HG02759 (cell line): ENCODE measurements around the gene AP3B1.

ENCODE experiments used
- ATAC-seq: cut with Tn5 transposase; IDR thresholded peaks from one replicate; pipeline ENCODE4 v1.9.1; 2021; ENCODE audit warnings: mild to moderate bottlenecking, moderate library complexity; ENCODE audit not compliant: unreplicated experiment

Gene AP3B1

DNA sequence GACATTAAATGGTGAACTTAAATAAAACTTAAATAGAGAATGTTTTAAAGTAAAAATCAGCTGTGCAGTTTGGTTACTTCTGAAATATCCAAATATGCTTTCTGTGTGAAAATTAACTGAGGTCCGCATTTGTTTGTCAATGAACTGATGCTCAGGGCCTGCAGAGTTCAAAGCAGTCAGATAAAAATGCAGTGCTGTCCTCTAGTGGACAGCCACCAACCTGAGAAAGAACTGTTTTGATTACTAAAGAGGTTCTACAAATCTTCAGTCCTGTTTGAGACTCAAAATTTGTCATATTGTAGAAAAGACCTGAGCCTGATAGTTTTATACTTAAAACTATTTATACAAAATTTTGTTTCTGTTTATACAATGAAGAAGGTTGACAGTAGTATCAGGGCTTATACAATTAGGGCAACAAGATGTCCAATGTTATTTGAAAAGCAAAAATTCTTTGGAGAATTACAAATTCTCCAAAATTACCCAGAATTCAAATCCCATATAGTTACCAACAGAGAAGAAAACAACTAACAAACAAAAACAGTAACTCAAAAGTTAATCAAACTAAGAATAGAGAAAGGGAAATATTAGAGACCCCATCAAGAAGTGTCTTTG lies 286.0 kb downstream of the AP3B1 start:
- no peak for ATAC-seq

DNA sequence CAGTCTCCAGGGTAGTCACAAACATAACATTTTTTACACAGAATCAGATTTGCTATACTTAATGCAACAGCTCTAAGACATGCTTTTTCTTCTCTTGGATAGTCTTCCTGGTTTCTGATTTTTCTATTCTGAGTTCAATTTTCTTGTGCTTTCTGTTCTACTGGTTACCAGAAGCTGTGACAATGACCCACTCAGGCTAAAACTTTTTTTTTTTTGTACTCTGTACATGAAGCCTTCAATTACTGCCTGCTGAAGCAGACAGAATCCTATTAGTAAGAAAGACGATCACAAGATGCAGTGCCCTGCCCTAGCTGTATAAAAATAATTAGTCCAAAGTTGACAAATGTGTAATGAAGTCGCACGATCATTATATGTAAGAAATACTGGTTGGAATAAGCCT lies 287.3 kb downstream of the AP3B1 start:
- ATAC-seq: no peak

DNA sequence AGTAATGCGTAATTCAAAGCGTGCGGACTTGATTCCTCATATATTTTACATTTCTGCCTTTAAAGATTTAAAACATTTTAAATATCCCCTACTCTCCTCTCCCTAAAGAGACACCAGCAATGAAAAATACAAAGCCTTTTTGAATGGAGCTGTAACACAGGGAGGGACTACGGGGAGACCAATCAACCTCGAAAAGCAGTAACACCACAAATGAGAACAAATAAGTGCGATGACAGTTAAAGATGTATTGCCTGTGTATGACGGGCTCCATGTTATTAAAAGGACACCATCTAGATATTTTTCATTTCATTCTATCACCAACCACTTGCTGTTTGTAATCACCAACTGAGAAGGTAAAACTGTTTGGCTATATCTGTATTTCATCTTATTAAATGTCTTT lies 288.0 kb downstream of the AP3B1 start:
- no peak for ATAC-seq

DNA sequence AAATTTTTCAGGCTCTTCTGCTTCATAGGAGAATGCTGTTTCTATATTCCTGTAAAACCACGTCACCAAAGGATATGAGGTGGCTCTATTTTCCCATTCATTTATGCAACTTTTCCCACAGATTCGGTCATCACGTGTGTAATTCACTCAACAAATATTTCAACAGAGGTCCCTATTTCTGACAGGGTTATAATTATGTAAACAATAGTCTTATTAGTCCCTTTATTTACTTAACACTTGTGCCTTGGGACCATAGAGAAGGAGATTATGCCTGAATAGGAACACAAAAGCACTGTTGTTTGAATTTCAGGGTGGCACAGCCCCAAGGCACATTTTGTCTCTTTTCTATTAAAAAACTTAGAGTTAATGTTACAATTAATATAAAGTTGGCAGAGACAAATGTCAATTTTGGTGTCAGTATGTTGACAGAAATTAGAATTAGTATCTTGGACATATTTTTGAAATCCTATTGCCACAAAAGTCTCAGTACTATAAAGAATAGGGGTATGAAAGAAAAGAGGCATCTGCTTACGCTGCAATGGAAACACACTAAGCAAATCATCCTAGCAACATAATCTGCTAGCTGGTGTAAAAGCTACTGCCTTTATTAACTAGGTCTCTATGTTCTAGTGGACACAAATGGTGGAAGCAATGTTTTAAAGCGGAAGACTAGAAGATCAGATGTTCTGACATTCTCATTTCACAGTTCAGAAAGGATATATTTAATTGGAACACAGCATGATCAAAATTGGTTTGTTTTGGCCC lies 289.3 kb downstream of the AP3B1 start:
- no peak for ATAC-seq

DNA sequence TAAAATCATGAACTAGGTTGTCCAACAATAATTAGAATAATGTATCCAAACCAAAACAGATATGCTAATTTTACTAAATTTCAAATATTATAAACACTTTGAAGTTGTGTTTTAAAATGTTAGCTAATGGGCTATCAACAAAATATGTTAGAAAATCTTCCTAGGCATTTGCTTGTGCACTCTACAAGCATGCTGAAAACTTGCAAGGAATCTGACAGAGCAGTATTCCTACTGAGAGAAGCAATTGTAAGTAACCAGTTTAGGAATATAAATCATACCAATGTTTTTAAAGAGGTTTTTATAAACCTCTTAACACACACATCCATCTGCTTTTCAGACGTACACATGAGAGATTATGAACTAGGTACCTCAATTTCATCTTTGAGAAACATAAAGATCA lies 289.9 kb downstream of the AP3B1 start:
- ATAC-seq: no peak

DNA sequence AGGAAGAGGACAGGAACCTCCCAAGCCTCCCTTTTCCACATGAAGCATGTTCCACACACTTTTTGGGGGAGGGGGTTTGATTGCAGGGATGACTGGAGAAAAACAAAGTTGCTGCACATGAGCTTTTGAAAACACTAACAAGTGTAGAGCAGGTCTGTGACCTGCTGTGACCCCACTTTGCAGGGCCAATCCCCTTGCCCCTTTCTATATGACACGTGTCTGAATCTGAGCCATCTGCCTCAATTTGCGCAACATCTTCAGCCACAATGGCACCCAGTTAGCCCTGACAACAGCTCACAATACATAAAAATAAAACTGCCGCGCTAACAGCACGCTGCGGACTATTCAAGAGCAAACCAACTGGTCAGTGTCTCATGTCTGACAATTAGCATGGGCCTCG lies 290.6 kb downstream of the AP3B1 start:
- ATAC-seq: no peak

DNA sequence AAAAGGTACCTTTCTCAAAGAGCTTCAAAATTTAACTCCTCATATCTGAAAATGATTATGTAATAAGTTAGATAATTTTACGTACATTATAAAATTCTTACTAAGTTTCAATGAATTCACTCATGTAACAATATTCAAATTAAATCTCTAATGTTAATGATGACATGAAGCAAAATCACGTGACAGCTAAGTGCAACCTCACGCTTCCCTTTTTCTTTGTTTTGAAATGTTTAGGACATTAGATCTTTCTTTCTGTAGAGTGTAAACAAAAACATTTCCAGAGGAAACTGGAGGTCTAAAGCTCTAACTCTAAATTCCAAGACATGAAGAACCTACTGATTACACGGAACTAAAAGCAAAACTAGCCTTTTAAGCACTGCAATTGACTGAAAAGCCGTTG lies 291.0 kb downstream of the AP3B1 start:
- ATAC-seq: no peak

DNA sequence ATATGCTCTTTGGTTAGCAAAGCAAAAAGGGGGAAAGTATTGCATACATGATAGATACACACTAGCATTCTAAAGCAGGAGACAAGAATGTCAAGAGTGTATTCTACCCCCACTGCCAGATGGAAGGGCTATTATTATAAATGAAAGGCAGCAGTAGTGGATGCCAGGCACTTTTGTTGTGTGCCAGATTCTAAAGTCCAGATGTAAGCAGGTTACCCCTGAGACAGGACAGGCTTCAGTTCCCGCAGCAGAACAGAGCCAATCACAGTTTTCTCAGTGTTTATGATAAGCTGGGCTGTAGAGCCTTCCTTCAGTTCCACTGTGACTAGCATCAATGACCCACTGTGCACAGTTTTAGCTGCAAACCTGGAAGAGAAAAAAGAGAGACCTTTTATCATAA lies 291.8 kb downstream of the AP3B1 start:
- ATAC-seq: no peak

DNA sequence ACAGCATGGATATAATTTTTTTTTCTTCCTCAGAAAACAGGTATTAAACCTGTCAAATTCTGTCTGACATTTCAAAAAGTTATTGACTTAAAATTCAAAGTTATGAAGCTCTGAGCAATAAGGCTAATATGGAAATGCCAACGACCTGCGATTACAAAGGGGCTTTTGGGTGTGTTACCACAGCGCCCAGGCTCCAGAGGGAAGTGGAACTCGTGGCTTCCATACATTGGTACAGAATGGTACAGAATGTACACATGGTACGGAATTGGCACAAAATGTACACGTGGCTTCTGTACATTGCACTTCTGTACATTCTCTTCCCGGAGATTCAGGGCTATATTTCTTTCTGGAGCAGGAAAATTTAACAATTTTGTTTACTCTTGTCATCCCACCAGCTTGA lies 293.3 kb downstream of the AP3B1 start:
- ATAC-seq: no peak

DNA sequence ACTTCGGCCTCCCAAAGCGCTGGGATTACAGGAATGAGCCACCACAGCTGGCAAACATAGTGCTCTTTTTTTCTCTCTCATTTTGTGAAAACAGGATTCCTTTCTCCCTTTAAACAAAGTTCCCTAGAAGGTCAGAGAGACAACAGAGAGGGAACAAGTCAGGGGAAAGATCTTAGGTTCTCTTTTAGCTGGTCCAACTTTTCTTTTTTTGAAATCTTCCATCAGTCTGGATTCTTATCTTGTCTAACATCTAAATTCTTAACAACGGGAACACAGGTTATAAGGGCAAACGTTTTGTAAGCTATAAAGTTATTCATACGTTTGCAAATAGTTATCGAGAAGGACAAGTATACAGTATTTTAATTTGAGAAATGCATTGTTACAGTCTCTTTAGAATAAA lies 294.3 kb downstream of the AP3B1 start:
- ATAC-seq: no peak

DNA sequence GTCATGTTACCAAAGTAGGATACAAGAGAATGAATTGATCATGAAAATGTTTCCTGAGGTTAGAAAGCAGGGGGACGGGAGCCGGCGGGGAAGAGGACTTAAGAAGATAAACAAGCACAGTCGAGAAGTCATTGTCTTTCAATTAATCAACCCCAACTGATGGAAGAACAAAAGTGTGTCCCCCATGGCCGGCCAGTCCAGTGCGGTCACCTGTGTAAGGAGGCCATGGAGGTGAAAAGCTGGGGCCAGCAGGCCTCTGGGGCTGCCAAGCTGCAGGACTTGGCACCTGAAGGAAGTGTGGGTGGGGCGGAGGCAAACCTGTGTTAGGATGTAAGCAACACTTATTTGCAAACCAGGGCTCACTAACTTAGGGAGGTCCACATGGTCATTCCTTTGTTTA lies 295.1 kb downstream of the AP3B1 start:
- no peak for ATAC-seq

DNA sequence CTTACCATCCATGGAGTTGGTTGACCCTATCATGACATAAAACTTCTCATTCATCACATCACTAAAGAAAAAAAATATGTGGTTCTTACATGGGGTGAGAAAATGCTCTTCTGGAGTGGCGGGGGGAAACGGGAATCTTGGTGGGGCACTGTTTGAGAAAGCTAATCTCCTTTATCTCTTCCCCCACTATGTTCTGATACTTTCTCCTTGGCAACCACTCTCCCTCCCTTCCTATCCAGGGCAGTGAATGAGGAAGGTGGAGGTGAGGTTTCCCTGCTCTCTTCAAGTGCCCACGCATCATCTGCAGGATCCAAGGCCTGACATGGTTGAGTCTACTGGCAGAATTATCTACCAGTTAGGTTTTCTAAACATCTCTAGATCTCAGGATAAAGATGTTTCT lies 297.6 kb downstream of the AP3B1 start:
- no peak for ATAC-seq

DNA sequence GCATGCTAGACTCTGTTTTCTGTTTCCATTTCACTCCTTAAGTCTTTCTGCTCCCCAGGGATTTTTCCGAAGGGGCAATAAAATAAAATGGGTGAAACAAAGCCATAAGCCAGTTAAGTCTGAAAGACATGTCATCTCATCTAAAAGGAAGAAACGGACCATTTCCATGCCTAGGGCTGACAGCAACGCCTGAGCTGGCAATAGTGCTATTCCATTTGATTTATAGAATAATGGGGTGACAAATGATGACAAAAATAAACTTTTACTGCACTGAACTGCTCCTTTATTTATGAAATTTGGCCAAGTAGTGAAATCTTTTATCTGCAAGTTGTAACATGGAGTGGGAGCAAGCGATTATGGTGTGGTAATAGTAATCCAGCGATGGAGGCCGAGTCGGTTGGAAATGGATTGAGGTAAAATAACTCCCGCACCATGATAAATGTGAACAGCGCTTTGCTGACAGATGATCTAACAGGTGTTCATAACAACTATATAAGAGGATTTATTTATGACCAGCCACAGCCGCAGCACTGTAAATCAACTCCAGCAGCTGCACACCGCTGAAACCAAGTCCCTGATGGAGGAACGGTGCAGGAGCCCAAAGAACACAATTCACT lies 298.6 kb downstream of the AP3B1 start:
- ATAC-seq: no peak

DNA sequence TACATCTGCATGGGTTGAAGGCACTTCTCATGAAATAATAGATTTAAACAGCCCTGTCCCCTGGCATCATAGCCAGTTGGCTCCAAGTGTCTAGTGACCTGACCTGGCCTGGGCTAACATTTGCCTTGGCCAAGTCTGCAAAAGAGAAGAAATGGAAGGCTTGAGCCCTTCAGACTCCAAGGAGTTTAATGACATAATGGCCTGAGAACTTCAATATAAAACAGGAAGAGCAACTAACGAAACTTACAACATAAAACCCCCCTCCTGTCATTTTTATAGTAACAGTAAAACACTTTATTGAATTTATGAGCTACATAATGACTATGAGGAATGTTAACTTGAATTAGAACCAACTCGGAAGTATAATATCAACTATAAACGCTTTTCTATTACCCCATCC lies 299.6 kb downstream of the AP3B1 start:
- ATAC-seq: no peak

DNA sequence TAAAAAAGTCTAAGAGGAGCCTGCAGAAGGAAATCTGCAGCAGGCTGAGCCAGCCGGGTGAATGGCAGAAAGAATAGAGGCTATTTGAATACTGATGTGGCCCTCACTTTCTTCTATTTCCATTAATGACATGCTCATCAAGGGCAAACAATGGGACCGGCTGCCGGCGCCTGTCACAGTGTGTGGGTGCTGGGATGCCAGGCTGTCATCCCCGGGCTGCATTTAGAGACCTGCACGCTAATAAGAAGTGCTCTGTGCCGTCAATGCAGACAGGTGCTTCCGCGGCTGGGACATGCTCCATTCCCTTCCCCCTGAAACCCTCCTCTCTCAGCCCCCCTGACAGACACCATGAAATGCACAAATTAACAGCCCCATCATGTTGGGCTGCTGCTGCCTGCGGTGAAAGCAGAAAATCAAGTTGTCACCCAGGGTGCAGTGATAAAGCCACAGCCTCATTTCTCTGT lies 300.6 kb downstream of the AP3B1 start:
- no peak for ATAC-seq

DNA sequence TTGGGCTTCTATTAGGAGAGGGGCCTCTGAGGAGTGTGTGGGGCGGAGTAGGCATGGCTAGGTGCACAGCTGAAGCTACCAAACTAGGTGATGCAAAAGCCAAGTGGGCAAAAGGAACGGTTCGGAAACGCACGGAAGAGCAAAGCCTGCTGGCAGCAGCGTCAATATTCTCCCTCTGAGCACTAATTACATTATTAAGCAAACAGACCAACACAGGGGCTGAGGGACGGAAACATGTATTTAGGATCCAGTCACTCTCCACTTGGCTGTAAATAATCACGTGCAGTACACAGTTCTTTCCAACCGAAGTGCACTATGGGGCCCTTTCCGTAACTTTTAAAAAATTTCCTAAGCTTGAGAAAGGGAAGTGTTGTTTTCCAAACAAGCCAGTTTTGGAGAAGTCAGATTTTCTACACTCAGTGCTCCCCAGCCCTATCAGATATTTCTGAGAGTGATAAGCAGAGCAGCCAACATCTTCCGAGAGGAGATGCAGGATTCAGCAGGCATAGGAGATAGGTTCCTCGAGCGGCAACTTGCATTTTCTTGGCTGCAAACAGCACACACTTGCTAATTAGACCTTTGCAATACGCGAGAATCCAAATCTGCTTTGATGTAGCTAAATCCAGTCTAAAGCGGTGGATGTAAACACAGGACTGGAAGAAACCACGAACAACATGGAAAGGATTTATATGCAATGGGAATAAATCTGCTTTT lies 301.2 kb downstream of the AP3B1 start:
- no peak for ATAC-seq

DNA sequence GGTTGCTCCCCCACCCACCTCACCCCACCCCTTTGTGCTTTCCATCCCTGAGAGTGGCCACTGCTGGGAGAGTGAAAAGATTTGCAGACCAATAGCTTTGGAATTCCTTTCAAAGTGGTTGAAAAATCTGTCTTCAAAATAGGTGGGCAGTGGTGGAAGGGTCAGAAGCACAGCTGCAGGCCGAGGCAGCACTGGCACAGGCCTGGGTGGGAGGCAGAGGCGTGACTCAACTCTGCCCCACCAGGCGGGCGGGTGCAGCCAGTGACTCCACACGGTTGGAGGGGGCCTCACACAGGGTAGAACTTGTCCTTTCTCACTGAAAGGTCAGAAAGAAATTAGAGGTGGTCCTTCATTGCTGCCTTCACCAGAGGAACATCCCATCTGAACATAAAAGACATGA lies 303.4 kb downstream of the AP3B1 start:
- no peak for ATAC-seq

DNA sequence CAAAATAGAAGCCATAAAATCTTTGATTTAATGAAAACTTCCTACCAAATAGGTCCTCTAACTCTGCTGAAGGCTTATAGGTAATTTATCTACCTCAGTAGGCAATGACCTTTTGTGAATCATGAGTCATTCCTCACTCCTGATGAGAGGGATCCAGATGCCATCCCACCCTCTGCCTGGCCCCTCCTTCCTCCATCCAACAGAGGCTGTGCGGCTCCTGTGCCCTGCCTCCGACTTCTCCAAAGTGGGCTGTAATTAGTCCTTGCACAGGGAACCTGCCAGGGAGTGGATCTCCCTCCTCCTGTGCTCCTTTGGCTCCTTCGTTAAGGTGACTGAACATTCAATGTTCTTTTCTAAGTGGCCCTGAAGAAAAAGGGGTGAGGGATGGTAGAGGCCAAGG lies 304.5 kb downstream of the AP3B1 start:
- ATAC-seq: no peak

DNA sequence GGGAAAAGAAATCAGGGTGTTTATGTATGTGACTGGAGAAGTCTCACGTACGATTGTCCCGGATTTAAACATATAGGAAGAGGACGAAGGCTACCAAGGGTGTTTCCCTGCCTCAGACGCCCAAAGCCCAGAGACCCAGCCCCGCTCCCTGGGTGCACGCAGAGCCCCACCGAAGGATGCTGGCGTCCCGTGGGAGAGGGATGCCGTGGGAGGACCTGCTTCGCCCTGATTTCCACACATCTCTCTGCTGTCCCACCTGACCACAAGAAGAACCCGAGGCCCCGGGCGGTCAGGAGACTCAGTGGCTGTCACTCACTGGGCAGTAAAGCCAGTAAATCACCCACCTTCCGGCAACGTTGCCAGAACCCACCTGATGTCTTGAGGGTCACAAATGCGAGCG lies 306.5 kb downstream of the AP3B1 start:
- no peak for ATAC-seq

DNA sequence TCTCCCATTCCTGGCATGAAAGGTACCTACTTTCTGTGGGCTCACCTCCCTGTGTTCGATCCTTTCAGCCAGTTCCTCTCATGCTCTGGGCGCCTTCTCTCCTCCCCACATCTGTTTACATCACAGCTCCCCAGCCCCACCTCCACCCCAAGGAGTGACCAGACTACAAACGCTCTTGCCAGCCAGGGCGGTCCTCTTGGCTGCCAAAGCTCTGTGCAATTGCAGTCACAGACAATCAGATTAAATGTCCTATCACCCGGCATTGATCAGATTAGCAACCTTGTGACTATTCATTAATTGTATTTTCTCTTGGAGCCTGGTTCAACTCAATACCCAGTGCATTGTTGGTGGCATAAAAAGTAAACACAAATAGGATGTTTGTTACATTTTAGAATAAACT lies 307.2 kb downstream of the AP3B1 start:
- ATAC-seq: no peak

DNA sequence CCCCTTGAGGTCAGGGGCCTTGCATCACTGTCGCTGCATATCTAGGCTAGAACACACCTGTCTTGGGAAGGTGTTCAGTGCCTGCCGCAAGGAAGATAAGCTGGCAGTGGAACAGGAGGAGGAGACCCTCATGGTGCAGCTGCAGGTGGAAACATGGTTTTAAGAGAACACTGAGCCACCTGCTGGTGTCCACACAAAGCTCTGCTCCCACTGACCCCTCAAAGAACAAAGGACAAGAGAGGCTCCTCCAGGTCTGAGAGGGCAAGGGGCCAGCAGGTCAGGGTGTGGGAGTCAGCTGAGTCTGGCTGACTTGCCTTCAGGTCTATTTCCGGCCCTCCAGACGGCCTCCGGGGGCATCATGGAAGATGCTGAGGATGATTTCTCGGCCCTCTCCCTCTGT lies 308.2 kb downstream of the AP3B1 start:
- no peak for ATAC-seq

DNA sequence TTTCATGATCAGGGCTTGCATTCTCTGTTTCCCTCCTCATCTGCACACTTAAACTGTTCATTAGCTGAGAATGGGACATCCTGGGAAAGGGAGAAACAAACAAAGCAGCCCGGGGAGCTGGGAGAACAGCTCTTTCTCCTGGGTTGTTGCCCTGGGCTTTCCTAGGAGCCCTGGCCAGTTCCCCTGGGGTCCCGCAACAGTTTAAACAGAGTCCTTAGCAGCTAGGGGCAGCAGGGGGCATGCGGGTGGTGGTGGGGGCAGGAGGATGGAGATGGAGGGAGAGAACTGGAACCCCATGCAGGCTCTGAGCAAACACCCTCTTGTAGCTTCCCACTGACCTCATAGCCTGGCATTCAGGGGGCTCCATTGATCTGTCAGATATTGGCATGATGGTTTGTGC lies 309.3 kb downstream of the AP3B1 start:
- no peak for ATAC-seq
